Measurements from ENCODE around the gene PRR18. TPM values are rescaled to one million over a fixed set of nuclear protein-coding genes. Genes with fewer than 3 reads are reported as not detected.

The PRR18 gene
- total RNA-seq, 1 experiment from 2014 or later = not detected

GRCh38 chr6:166268431-166268830 is 39.8 kb downstream of the PRR18 start:
- Histone ChIP-seq H3K9me2 (ENCODE audit: insufficient read depth) (no peaks in the 10 kb centered on the region), H3F3A (ENCODE audit: insufficient read depth, low read depth) (no peaks in the 10 kb centered on the region), H3K4me2 (no peak overlapping the region), H3K4me3 (no peak overlapping the region), H3K36me3 (ENCODE audit: low read depth) (no peaks in the 10 kb centered on the region), H3K9me3 (ENCODE audit: insufficient read depth, low read depth) (no peaks in the 10 kb centered on the region), H2AFZ (no peak overlapping the region), H3K79me2 (ENCODE audit: low read depth) (no peaks in the 10 kb centered on the region), H3K4me1 (replicated peaks; ENCODE audit: insufficient read depth) (no peaks in the 10 kb centered on the region), H4K20me1 (ENCODE audit: insufficient read depth) (no peaks in the 10 kb centered on the region), H3K27me3 (ENCODE audit: insufficient read depth, low read depth) (no peaks in the 10 kb centered on the region), H3K27ac (no peak overlapping the region)
- no peak for DNase-seq
- POLR2A ChIA-PET (ENCODE audit: unreplicated experiment) = no interaction called here
- CTCF ChIA-PET = no interaction called here
- TF ChIP-seq CTCF (conservative IDR thresholded peaks at IDR 0.05) = no peak
- intact Hi-C loops (cut with micrococcal nuclease; ENCODE audit: unreplicated experiment) = no loop called here
- no TSS peak for BruUV-seq (replicated peaks)

- Histone ChIP-seq H3K27me3 (ENCODE audit: insufficient read depth, low read depth) (no peaks in the 10 kb centered on the region), H3F3A (ENCODE audit: insufficient read depth, low read depth) (no peaks in the 10 kb centered on the region), H3K36me3 (ENCODE audit: low read depth) (no peaks in the 10 kb centered on the region), H2AFZ (no peak overlapping the region), H3K9me2 (ENCODE audit: insufficient read depth) (no peaks in the 10 kb centered on the region), H3K4me1 (replicated peaks; ENCODE audit: insufficient read depth) (no peaks in the 10 kb centered on the region), H3K4me3 (no peak overlapping the region), H3K9me3 (ENCODE audit: insufficient read depth, low read depth) (no peaks in the 10 kb centered on the region), H3K27ac (no peak overlapping the region), H4K20me1 (ENCODE audit: insufficient read depth) (no peaks in the 10 kb centered on the region), H3K79me2 (ENCODE audit: low read depth) (no peaks in the 10 kb centered on the region), H3K4me2 (no peak overlapping the region)
- ChIA-PET POLR2A (ENCODE audit: unreplicated experiment) (no interaction called here), CTCF (no interaction called here)
- TF ChIP-seq CTCF (conservative IDR thresholded peaks at IDR 0.05) (no peak), EZH2 (IDR thresholded peaks at IDR 0.05; ENCODE audit: low read depth) (no peak)
- no TSS peak for BruUV-seq (replicated peaks)
- intact Hi-C loops (cut with micrococcal nuclease; ENCODE audit: unreplicated experiment) = no loop called here
- DNase-seq = no peak
Measured at GRCh38 chr6:166267526-166267925, 40.7 kb downstream of the PRR18 start.

GRCh38 chr6:166266336-166266735 is 41.9 kb downstream of the PRR18 start:
- no peaks in the 10 kb centered on the region for H4K20me1 ChIP-seq (ENCODE audit: insufficient read depth)
- no peaks in the 10 kb centered on the region for H3K9me2 ChIP-seq (ENCODE audit: insufficient read depth)
- peak in 1 of 2 experiments; percentile 67 for DNase-seq
- no peak overlapping the region for H3K4me2 ChIP-seq
- intact Hi-C loops (cut with micrococcal nuclease; ENCODE audit: unreplicated experiment) = no loop called here
- POLR2A ChIA-PET (ENCODE audit: unreplicated experiment) = no interaction called here
- H3K4me1 ChIP-seq (replicated peaks; ENCODE audit: insufficient read depth) = no peaks in the 10 kb centered on the region
- H2AFZ ChIP-seq = no peak overlapping the region
- no peaks in the 10 kb centered on the region for H3F3A ChIP-seq (ENCODE audit: insufficient read depth, low read depth)
- no TSS peak for BruUV-seq (replicated peaks)
- no peaks in the 10 kb centered on the region for H3K27me3 ChIP-seq (ENCODE audit: insufficient read depth, low read depth)
- no peaks in the 10 kb centered on the region for H3K9me3 ChIP-seq (ENCODE audit: insufficient read depth, low read depth)
- no peaks in the 10 kb centered on the region for H3K79me2 ChIP-seq (ENCODE audit: low read depth)
- CTCF ChIA-PET = no interaction called here
- no peaks in the 10 kb centered on the region for H3K36me3 ChIP-seq (ENCODE audit: low read depth)
- no peak overlapping the region for H3K27ac ChIP-seq
- no peak overlapping the region for H3K4me3 ChIP-seq
- TF ChIP-seq CTCF (conservative IDR thresholded peaks at IDR 0.05) (no peak), EZH2 (IDR thresholded peaks at IDR 0.05; ENCODE audit: low read depth) (no peak)

Data from PC-9 (cell line).